ENCODE results near the gene FHDC1.

FHDC1 gene

GRCh38 chr4:153023139-153023538 lies 87.0 kb downstream of the FHDC1 start:
- Histone ChIP-seq H3K4me1 (ENCODE audit: control insufficient read depth, low read length) (no peaks in the 10 kb centered on the region), H3K27me3 (ENCODE audit: control insufficient read depth, low read length) (0 out of 2 replicates have a peak, but pooled peaks cover 4% of the 10 kb centered on the region), H3K9me3 (ENCODE audit: control insufficient read depth, insufficient read depth, low read length) (no peaks in the 10 kb centered on the region), H3K27ac (ENCODE audit: low read depth, low read length) (no peak overlapping the region), H3K79me2 (ENCODE audit: control insufficient read depth, low read length) (no peaks in the 10 kb centered on the region), H3K4me3 (ENCODE audit: low read length) (no peak overlapping the region), H3K9me2 (replicated peaks; ENCODE audit: control insufficient read depth, low read length) (no peaks in the 10 kb centered on the region), H4K20me1 (ENCODE audit: control insufficient read depth, insufficient read depth, low read depth, low read length) (no peaks in the 10 kb centered on the region), H3K36me3 (ENCODE audit: control insufficient read depth, low read length) (no peaks in the 10 kb centered on the region), H3F3A (ENCODE audit: control insufficient read depth, insufficient read depth) (no peaks in the 10 kb centered on the region), H3K4me2 (ENCODE audit: low read length) (no peak overlapping the region)
- no peak for TF ChIP-seq EZH2phosphoT487 (IDR thresholded peaks at IDR 0.05; ENCODE audit: borderline replicate concordance, low read length)
- TF ChIP-seq, protein P1, sequence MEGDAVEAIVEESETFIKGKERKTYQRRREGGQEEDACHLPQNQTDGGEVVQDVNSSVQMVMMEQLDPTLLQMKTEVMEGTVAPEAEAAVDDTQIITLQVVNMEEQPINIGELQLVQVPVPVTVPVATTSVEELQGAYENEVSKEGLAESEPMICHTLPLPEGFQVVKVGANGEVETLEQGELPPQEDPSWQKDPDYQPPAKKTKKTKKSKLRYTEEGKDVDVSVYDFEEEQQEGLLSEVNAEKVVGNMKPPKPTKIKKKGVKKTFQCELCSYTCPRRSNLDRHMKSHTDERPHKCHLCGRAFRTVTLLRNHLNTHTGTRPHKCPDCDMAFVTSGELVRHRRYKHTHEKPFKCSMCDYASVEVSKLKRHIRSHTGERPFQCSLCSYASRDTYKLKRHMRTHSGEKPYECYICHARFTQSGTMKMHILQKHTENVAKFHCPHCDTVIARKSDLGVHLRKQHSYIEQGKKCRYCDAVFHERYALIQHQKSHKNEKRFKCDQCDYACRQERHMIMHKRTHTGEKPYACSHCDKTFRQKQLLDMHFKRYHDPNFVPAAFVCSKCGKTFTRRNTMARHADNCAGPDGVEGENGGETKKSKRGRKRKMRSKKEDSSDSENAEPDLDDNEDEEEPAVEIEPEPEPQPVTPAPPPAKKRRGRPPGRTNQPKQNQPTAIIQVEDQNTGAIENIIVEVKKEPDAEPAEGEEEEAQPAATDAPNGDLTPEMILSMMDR (IDR thresholded peaks at IDR 0.05; ENCODE audit: low read depth, low read length, poor library complexity, severe bottlenecking), result no peak

DNA sequence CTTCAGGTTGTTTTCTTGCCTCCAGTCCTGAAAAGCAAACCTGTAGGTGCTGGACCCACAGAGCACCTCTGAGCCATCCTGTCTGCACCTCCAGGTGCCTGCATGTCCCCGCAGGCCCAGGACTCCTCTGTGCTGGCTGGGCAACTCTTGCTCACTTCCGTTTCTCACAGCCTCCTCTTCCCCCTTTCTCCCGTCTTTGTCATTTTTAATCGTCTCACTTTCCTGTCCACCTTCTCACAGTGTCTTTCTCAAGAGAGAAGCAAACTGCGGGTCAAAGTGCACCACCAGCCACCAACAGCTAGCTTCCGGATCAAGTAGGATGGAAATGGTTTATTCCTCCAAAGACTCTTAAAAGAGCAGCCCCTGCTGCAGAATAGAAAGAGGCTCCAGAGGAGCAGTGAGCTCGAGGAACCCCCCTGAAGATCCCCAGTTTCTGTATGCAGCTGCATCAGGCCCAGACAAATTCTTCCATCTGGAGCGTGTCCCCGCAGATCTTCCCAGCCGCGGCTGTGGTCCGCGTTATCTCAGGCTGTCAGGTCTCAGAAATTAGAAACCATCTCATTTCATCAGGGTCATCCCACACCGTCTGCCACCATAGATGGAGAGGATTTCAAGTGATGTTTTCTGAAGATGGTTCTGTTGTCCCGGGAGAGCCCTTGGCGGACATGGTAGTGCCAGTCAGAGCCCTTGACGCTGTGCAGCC lies 87.7 kb downstream of the FHDC1 start:
- Histone ChIP-seq H3K4me3 (ENCODE audit: low read length) (no peak overlapping the region), H4K20me1 (ENCODE audit: control insufficient read depth, insufficient read depth, low read depth, low read length) (no peaks in the 10 kb centered on the region), H3K9me2 (replicated peaks; ENCODE audit: control insufficient read depth, low read length) (no peaks in the 10 kb centered on the region), H3K27ac (ENCODE audit: low read depth, low read length) (no peak overlapping the region), H3F3A (ENCODE audit: control insufficient read depth, insufficient read depth) (no peaks in the 10 kb centered on the region), H3K79me2 (ENCODE audit: control insufficient read depth, low read length) (no peaks in the 10 kb centered on the region), H3K36me3 (ENCODE audit: control insufficient read depth, low read length) (no peaks in the 10 kb centered on the region), H3K4me1 (ENCODE audit: control insufficient read depth, low read length) (no peaks in the 10 kb centered on the region), H3K4me2 (ENCODE audit: low read length) (no peak overlapping the region), H3K9me3 (ENCODE audit: control insufficient read depth, insufficient read depth, low read length) (no peaks in the 10 kb centered on the region), H3K27me3 (ENCODE audit: control insufficient read depth, low read length) (0 out of 2 replicates have a peak, but pooled peaks cover 4% of the 10 kb centered on the region)
- TF ChIP-seq EZH2phosphoT487 (IDR thresholded peaks at IDR 0.05; ENCODE audit: borderline replicate concordance, low read length), result no peak
- TF ChIP-seq, protein P1 (IDR thresholded peaks at IDR 0.05; ENCODE audit: low read depth, low read length, poor library complexity, severe bottlenecking), result no peak

DNA sequence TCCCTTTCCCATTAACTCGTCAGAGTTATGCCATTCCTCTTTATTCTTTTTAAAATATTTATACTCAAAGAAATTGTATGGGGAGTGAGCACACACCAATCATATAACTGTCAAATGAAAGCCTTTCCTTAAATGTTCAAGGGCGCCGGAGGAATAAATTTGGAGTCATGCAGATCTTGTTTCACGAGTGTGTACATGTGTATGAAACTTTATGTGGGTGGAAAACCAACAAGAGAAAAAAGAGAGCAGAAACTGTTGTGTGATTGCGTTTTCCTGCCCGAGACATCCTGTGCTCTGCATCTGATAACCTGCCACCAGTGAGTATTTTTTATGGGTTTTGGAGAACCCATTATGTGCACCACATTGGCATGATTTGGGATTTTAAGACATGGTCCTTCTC lies 88.3 kb downstream of the FHDC1 start:
- Histone ChIP-seq H3K27ac (ENCODE audit: low read depth, low read length) (no peak overlapping the region), H3K27me3 (ENCODE audit: control insufficient read depth, low read length) (0 out of 2 replicates have a peak, but pooled peaks cover 4% of the 10 kb centered on the region), H4K20me1 (ENCODE audit: control insufficient read depth, insufficient read depth, low read depth, low read length) (no peaks in the 10 kb centered on the region), H3F3A (ENCODE audit: control insufficient read depth, insufficient read depth) (no peaks in the 10 kb centered on the region), H3K4me2 (ENCODE audit: low read length) (no peak overlapping the region), H3K4me3 (ENCODE audit: low read length) (no peak overlapping the region), H3K4me1 (ENCODE audit: control insufficient read depth, low read length) (no peaks in the 10 kb centered on the region), H3K9me3 (ENCODE audit: control insufficient read depth, insufficient read depth, low read length) (no peaks in the 10 kb centered on the region), H3K9me2 (replicated peaks; ENCODE audit: control insufficient read depth, low read length) (no peaks in the 10 kb centered on the region), H3K36me3 (ENCODE audit: control insufficient read depth, low read length) (no peaks in the 10 kb centered on the region), H3K79me2 (ENCODE audit: control insufficient read depth, low read length) (no peaks in the 10 kb centered on the region)
- TF ChIP-seq, protein P1 (IDR thresholded peaks at IDR 0.05; ENCODE audit: low read depth, low read length, poor library complexity, severe bottlenecking), result no peak
- TF ChIP-seq EZH2phosphoT487 (IDR thresholded peaks at IDR 0.05; ENCODE audit: borderline replicate concordance, low read length), result no peak
